PC-9 (cell line): ENCODE measurements around the gene UBXN11. TPM values are rescaled to one million over a fixed set of nuclear protein-coding genes. Genes with fewer than 3 reads are reported as not detected.
A peak's percentile ranks its signal among the peaks of the same experiment; 100 is the strongest.

ENCODE experiments used
- BruUV-seq: library from RNA; stranded (reverse); fragments of 400-500 nt; replicated peaks from 2 replicates; lab custom pipeline; 2021; lab: Mats Ljungman, UMichigan
- CTCF ChIA-PET: fragments of 300-600 bp; sonication (Branson Sonifier 250); formaldehyde crosslinking; loops from one replicate; lab custom pipeline; 2022; ENCODE audit warnings: antibody characterized with exemption; lab: Charles Lee
- POLR2A ChIA-PET: fragments of 300-600 bp; sonication (Branson Sonifier 250); formaldehyde crosslinking; loops from one replicate; lab custom pipeline; 2022; ENCODE audit warnings: antibody characterized with exemption; ENCODE audit not compliant: unreplicated experiment; lab: Charles Lee
- DNase-seq, 2 experiments: peaks; one replicate each; pipeline versions ENCODE4 v3.0.0 to v3.0.0-alpha.2; 2015 to 2022; ENCODE audit warnings: mixed read lengths in 1 of 2
- H2AFZ ChIP-seq: fragments of 200-600 bp; sonication (generic); 2 replicates; pipeline ENCODE4 v1.8.1; 2017; ENCODE audit warnings: antibody characterized with exemption
- H3F3A ChIP-seq: fragments of 200-600 bp; sonication (generic); 2 replicates; pipeline ENCODE4 v1.8.1; 2017; ENCODE audit warnings: antibody characterized with exemption, mild to moderate bottlenecking, low read depth; ENCODE audit not compliant: insufficient read depth
- H3K27ac ChIP-seq: fragments of 200-600 bp; sonication (generic); 2 replicates; pipeline ENCODE4 v1.6.1; 2016; ENCODE audit warnings: mixed run types
- H3K27me3 ChIP-seq: fragments of 200-600 bp; sonication (generic); 2 replicates; pipeline ENCODE4 v1.6.1; 2016; ENCODE audit warnings: low read depth, mixed run types; ENCODE audit not compliant: insufficient read depth
- H3K36me3 ChIP-seq: fragments of 200-600 bp; sonication (generic); 2 replicates; pipeline ENCODE4 v1.6.1; 2016; ENCODE audit warnings: low read depth, mixed run types
- H3K4me1 ChIP-seq: fragments of 200-600 bp; sonication (generic); replicated peaks from 2 replicates; pipeline ENCODE4 v1.6.1; 2016; ENCODE audit warnings: mixed run types; ENCODE audit not compliant: insufficient read depth
- H3K4me2 ChIP-seq: fragments of 200-600 bp; sonication (generic); 2 replicates; pipeline ENCODE4 v1.6.1; 2017; ENCODE audit warnings: mixed run types
- H3K4me3 ChIP-seq: fragments of 200-600 bp; sonication (generic); 2 replicates; pipeline ENCODE4 v1.6.1; 2016; ENCODE audit warnings: mixed run types
- H3K79me2 ChIP-seq: fragments of 200-600 bp; sonication (generic); 2 replicates; pipeline ENCODE4 v1.6.1; 2017; ENCODE audit warnings: low read depth, mixed run types
- H3K9me2 ChIP-seq: fragments of 200-600 bp; sonication (generic); 2 replicates; pipeline ENCODE4 v1.8.1; 2017; ENCODE audit warnings: mild to moderate bottlenecking; ENCODE audit not compliant: insufficient read depth
- H3K9me3 ChIP-seq: fragments of 200-600 bp; sonication (generic); 2 replicates; pipeline ENCODE4 v1.8.1; 2016; ENCODE audit warnings: low read depth; ENCODE audit not compliant: insufficient read depth
- H4K20me1 ChIP-seq: fragments of 200-600 bp; sonication (generic); 2 replicates; pipeline ENCODE4 v1.8.1; 2017; ENCODE audit not compliant: insufficient read depth
- CTCF ChIP-seq: fragments of 200-600 bp; sonication (generic); conservative IDR thresholded peaks from 2 replicates; pipeline ENCODE4 v1.6.1; 2017; ENCODE audit warnings: mixed run types, antibody characterized with exemption, mild to moderate bottlenecking, moderate library complexity
- EZH2 ChIP-seq: fragments of 200-600 bp; sonication (generic); IDR thresholded peaks from 2 replicates; pipeline ENCODE4 v1.8.0; 2017; ENCODE audit warnings: antibody characterized with exemption, low read depth
- intact Hi-C: fragments of 100-400 bp; cut with micrococcal nuclease; formaldehyde crosslinking; loops from one replicate; pipeline ENCODE4 v1.10.0; 2022; ENCODE audit not compliant: unreplicated experiment
- total RNA-seq: library from RNA; stranded (reverse); gene quantifications from 2 replicates; pipeline ENCODE4 v1.2.3, GENCODE V29; 2021

Gene UBXN11
- total RNA-seq, 1 experiment from 2014 or later, result 57.2 TPM

- Histone ChIP-seq H3K79me2 (peaks cover 9% of the 10 kb centered on the region; the same call in 1 of the 2 replicates), H3K36me3 (peaks cover 14% of the 10 kb centered on the region; the same call in 1 of the 2 replicates), H3F3A (peaks cover 49% of the 10 kb centered on the region), H3K9me2 (no peaks in the 10 kb centered on the region), H3K27me3 (no peaks in the 10 kb centered on the region), H3K4me3 (peak within 1 kb of the TSS; percentile 62), H3K4me2 (peak within 1 kb of the TSS; percentile 87), H3K27ac (peak within 1 kb of the TSS; percentile 63), H3K4me1 (peaks cover 63% of the 10 kb centered on the region), H3K9me3 (no peaks in the 10 kb centered on the region), H4K20me1 (0 out of 2 replicates have a peak, but pooled peaks cover 3% of the 10 kb centered on the region), H2AFZ (peak within 1 kb of the TSS; percentile 68)
- TSS peak; percentile 45 for BruUV-seq
- no peak for TF ChIP-seq EZH2
- TF ChIP-seq CTCF, result peak; percentile 32; the same call in 1 of the 2 replicates
- ChIA-PET POLR2A (interaction anchor here (0.5 to 0.8 kb wide), 4 partner anchors 28 to 98 kb away, joined by 3 to 8 read pairs (median 4); no protein-coding TSS in a partner anchor), CTCF (interaction anchor here (0.6 kb wide), 2 partner anchors 31 to 121 kb away, joined by 8 to 13 read pairs; no protein-coding TSS in a partner anchor)
- intact Hi-C loops, result loop anchor here (2.0 to 5.0 kb wide), 4 partner anchors 23 to 242 kb away; partner anchors contain the start of gene PDIK1L
- DNase-seq, result peak; percentile 61 to 84
These were observed 26.7 kb downstream of the UBXN11 start, which contains the start of gene SH3BGRL3 for GRCh38 chr1:26279456-26280332. Gene SH3BGRL3 (plus strand): TSS chr1:26280086. CDS start chr1:26280156, 70 bp downstream.

- Histone ChIP-seq H3K4me1 (peaks cover 61% of the 10 kb centered on the region), H3F3A (peaks cover 57% of the 10 kb centered on the region), H3K9me2 (no peaks in the 10 kb centered on the region), H3K4me3 (peak overlapping the region; percentile 62; the same call in 1 of the 2 replicates), H3K27ac (peak overlapping the region; percentile 63), H3K79me2 (peaks cover 9% of the 10 kb centered on the region; the same call in 1 of the 2 replicates), H3K36me3 (peaks cover 14% of the 10 kb centered on the region; the same call in 1 of the 2 replicates), H3K4me2 (peak overlapping the region; percentile 87), H4K20me1 (0 out of 2 replicates have a peak, but pooled peaks cover 3% of the 10 kb centered on the region), H3K27me3 (no peaks in the 10 kb centered on the region), H2AFZ (no peak overlapping the region), H3K9me3 (no peaks in the 10 kb centered on the region)
- intact Hi-C loops, result loop anchor here (2.0 to 5.0 kb wide), 4 partner anchors 24 to 242 kb away; partner anchors contain the start of gene PDIK1L
- peak; percentile 42 to 83 for DNase-seq
- TF ChIP-seq CTCF, result no peak
- no peak for TF ChIP-seq EZH2
- ChIA-PET CTCF (no interaction called here), POLR2A (interaction anchor here (0.8 kb wide), 1 partner anchor 99 kb away, joined by 8 read pairs; no protein-coding TSS in a partner anchor)
- no TSS peak for BruUV-seq
These were observed 27.5 kb downstream of the UBXN11 start for GRCh38 chr1:26278724-26279455.
